SK-N-SH treated with all-trans-retinoic acid at 6 μM for 48 hours (cell line): Measurements from ENCODE around the gene DNAH9.

Source experiments
- ATAC-seq: fragments of 200-7000 bp; cut with Tn5 transposase; 3 replicates; pipeline ENCODE4 v1.9.1; 2020; ENCODE audit warnings: mild to moderate bottlenecking, moderate library complexity
- ARNTL ChIP-seq: fragments of 450-650 bp; formaldehyde crosslinking; IDR thresholded peaks from 2 replicates; pipeline ENCODE4 v1.5.0; 2020; ENCODE audit warnings: low read depth, mild to moderate bottlenecking, moderate library complexity, borderline replicate concordance
- BACH2 ChIP-seq: fragments of 250-450 bp; sonication (Bioruptor Pico); IDR thresholded peaks from 2 replicates; pipeline ENCODE4 v1.9.0; 2021; ENCODE audit warnings: mild to moderate bottlenecking, borderline replicate concordance
- CSDC2 ChIP-seq: fragments of 250-450 bp; sonication (Bioruptor Pico); IDR thresholded peaks from 2 replicates; pipeline ENCODE4 v1.5.0; 2020; ENCODE audit warnings: mild to moderate bottlenecking, moderate library complexity
- ESRRG ChIP-seq: fragments of 250-450 bp; sonication (Bioruptor Pico); IDR thresholded peaks from 2 replicates; pipeline ENCODE4 v1.6.1; 2021; ENCODE audit warnings: mild to moderate bottlenecking
- GLIS3 ChIP-seq: fragments of 250-450 bp; sonication (Bioruptor Pico); IDR thresholded peaks from 2 replicates; pipeline ENCODE4 v1.5.0; 2020; ENCODE audit warnings: mild to moderate bottlenecking, moderate library complexity
- ISL1 ChIP-seq: fragments of 250-450 bp; sonication (Bioruptor Pico); IDR thresholded peaks from 2 replicates; pipeline ENCODE4 v2.1.2; 2022; ENCODE audit warnings: mild to moderate bottlenecking, moderate library complexity
- OSR1 ChIP-seq: fragments of 250-450 bp; sonication (Bioruptor Pico); IDR thresholded peaks from 2 replicates; pipeline ENCODE4 v1.8.0; 2022; ENCODE audit warnings: moderate library complexity, mild to moderate bottlenecking, inconsistent platforms
- POU6F1 ChIP-seq: fragments of 250-450 bp; sonication (Bioruptor Pico); IDR thresholded peaks from 2 replicates; pipeline ENCODE4 v1.8.0; 2021; ENCODE audit warnings: low read depth, mild to moderate bottlenecking, moderate library complexity, borderline replicate concordance
- PPARA ChIP-seq: fragments of 250-450 bp; sonication (Bioruptor Pico); IDR thresholded peaks from 2 replicates; pipeline ENCODE4 v1.5.0; 2020; ENCODE audit warnings: mild to moderate bottlenecking, borderline replicate concordance
- RARB ChIP-seq: fragments of 250-450 bp; sonication (Bioruptor Pico); IDR thresholded peaks from 2 replicates; pipeline ENCODE4 v1.8.0; 2021; ENCODE audit warnings: mild to moderate bottlenecking, moderate library complexity
- SNAI2 ChIP-seq: fragments of 250-450 bp; sonication (Bioruptor Pico); IDR thresholded peaks from 2 replicates; pipeline ENCODE4 v1.5.0; 2020; ENCODE audit warnings: mild to moderate bottlenecking, moderate library complexity
- TCF4 ChIP-seq: fragments of 250-450 bp; sonication (Bioruptor Pico); IDR thresholded peaks from 2 replicates; pipeline ENCODE4 v1.8.0; 2021; ENCODE audit warnings: mild to moderate bottlenecking, moderate library complexity, borderline replicate concordance
- TOX ChIP-seq: fragments of 250-450 bp; sonication (Bioruptor Pico); IDR thresholded peaks from 2 replicates; pipeline ENCODE4 v1.8.0; 2021; ENCODE audit warnings: mild to moderate bottlenecking, moderate library complexity, borderline replicate concordance
- TSHZ2 ChIP-seq: fragments of 250-450 bp; sonication (Bioruptor Pico); IDR thresholded peaks from 2 replicates; pipeline ENCODE4 v1.5.0; 2020; ENCODE audit warnings: mild to moderate bottlenecking, moderate library complexity
- ZC3H10 ChIP-seq: fragments of 250-450 bp; sonication (Bioruptor Pico); IDR thresholded peaks from 2 replicates; pipeline ENCODE4 v1.5.1; 2021; ENCODE audit warnings: mild to moderate bottlenecking, moderate library complexity
- ZFP30 ChIP-seq: fragments of 450-650 bp; formaldehyde crosslinking; IDR thresholded peaks from 2 replicates; pipeline ENCODE4 v1.5.0; 2022; ENCODE audit warnings: mild to moderate bottlenecking, moderate library complexity
- ZNF565 ChIP-seq: fragments of 450-650 bp; formaldehyde crosslinking; conservative IDR thresholded peaks from 2 replicates; pipeline ENCODE4 v1.5.0; 2020; ENCODE audit warnings: low read depth, mild to moderate bottlenecking, moderate library complexity
- ZNF70 ChIP-seq: fragments of 450-650 bp; formaldehyde crosslinking; IDR thresholded peaks from 2 replicates; pipeline ENCODE4 v1.5.0; 2020; ENCODE audit warnings: mild to moderate bottlenecking, moderate library complexity
- ZNF8 ChIP-seq: fragments of 450-650 bp; formaldehyde crosslinking; IDR thresholded peaks from 2 replicates; pipeline ENCODE4 v1.5.0; 2020; ENCODE audit warnings: mild to moderate bottlenecking, moderate library complexity
- TF ChIP-seq, protein P1 (sequence below): fragments of 250-450 bp; sonication (Bioruptor Pico); IDR thresholded peaks from 2 replicates; pipeline ENCODE4 v1.5.1; 2020; ENCODE audit warnings: low read depth, mild to moderate bottlenecking, moderate library complexity
- TF ChIP-seq, protein P2 (sequence below): fragments of 250-450 bp; sonication (Bioruptor Pico); IDR thresholded peaks from 2 replicates; pipeline ENCODE4 v1.8.0; 2020; ENCODE audit warnings: mild to moderate bottlenecking, moderate library complexity, borderline replicate concordance

Gene DNAH9

DNA sequence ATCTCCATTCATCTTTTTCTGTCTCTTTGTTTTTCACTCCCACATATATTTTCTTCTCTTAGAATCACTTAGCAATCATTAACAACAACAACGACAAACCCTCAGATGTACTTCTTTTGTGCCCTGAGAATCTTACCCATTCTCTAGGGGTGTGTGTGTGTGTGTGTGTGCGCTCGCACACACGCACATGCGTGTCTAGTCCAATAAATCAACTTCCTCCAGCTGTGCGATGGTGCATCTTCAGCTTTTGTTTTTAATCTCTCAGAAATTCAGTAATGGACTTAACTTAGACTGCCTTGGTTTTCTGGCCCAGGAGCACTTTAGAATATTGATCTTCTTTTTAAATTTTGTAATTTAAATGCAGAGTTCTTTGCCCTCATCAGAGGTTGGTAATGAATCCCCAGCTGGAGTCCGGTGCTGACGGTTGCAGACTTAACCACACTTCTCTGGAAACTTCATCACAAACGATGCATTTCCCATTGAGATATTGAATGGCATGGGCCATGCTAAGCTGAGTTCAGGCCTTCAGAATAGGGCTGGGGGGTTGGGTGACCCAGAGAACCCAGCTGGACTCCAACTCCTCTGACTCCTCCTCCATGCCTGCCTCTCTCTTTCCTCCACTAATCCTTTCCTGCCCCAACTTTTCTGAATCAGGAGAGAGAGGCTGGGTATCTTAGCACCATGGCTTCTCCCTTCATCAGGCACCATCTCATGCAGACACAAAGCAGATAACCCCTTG is 205.1 kb downstream of the DNAH9 start:
- ATAC-seq = no peak
- TF ChIP-seq RARB (CRISPR knock-in tag) (no peak), ZNF8 (CRISPR knock-in tag) (no peak), ZNF70 (no peak), ZNF565 (no peak), ZFP30 (CRISPR knock-in tag) (no peak), SNAI2 (no peak), CSDC2 (CRISPR knock-in tag) (no peak), ZC3H10 (CRISPR knock-in tag) (no peak), ESRRG (CRISPR knock-in tag) (no peak), POU6F1 (no peak), OSR1 (no peak), PPARA (no peak), TSHZ2 (CRISPR knock-in tag) (no peak), BACH2 (CRISPR knock-in tag) (no peak), TOX (CRISPR knock-in tag) (no peak), ARNTL (no peak), ISL1 (CRISPR knock-in tag) (no peak)
- TF ChIP-seq, protein P1, sequence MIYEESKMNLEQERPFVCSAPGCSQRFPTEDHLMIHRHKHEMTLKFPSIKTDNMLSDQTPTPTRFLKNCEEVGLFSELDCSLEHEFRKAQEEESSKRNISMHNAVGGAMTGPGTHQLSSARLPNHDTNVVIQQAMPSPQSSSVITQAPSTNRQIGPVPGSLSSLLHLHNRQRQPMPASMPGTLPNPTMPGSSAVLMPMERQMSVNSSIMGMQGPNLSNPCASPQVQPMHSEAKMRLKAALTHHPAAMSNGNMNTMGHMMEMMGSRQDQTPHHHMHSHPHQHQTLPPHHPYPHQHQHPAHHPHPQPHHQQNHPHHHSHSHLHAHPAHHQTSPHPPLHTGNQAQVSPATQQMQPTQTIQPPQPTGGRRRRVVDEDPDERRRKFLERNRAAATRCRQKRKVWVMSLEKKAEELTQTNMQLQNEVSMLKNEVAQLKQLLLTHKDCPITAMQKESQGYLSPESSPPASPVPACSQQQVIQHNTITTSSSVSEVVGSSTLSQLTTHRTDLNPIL (CRISPR knock-in tag) = no peak

- ATAC-seq = no peak
- TF ChIP-seq ZNF70 (no peak), ESRRG (CRISPR knock-in tag) (no peak), ZNF565 (no peak), TOX (CRISPR knock-in tag) (no peak), GLIS3 (CRISPR knock-in tag) (no peak), PPARA (no peak), OSR1 (no peak), SNAI2 (no peak), TCF4 (no peak), ZC3H10 (CRISPR knock-in tag) (no peak), CSDC2 (CRISPR knock-in tag) (no peak), RARB (CRISPR knock-in tag) (no peak), ARNTL (no peak), POU6F1 (no peak)
- TF ChIP-seq, protein P2, sequence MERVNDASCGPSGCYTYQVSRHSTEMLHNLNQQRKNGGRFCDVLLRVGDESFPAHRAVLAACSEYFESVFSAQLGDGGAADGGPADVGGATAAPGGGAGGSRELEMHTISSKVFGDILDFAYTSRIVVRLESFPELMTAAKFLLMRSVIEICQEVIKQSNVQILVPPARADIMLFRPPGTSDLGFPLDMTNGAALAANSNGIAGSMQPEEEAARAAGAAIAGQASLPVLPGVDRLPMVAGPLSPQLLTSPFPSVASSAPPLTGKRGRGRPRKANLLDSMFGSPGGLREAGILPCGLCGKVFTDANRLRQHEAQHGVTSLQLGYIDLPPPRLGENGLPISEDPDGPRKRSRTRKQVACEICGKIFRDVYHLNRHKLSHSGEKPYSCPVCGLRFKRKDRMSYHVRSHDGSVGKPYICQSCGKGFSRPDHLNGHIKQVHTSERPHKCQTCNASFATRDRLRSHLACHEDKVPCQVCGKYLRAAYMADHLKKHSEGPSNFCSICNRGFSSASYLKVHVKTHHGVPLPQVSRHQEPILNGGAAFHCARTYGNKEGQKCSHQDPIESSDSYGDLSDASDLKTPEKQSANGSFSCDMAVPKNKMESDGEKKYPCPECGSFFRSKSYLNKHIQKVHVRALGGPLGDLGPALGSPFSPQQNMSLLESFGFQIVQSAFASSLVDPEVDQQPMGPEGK (CRISPR knock-in tag) = no peak
- TF ChIP-seq, protein P1 (CRISPR knock-in tag) = no peak
- TF ChIP-seq, all 23 proteins: peak for 0
Observed at GRCh38 chr17:11805138-11805537, 206.9 kb downstream of the DNAH9 start.
